Measurements from ENCODE around the gene SULT2B1. TPM values are rescaled to one million over a fixed set of nuclear protein-coding genes. Genes with fewer than 3 reads are reported as not detected.

Gene SULT2B1
- total RNA-seq, 2 experiments from 2014 or later: not detected

GRCh38 chr19:48556163-48556562, 4.2 kb downstream of the SULT2B1 start:
- ChIA-PET CTCF (no interaction called here), POLR2A (no interaction called here)
- DNase-seq: no peak
- no peak overlapping the region for H3K4me3 Mint-ChIP-seq
- H3K27me3 Mint-ChIP-seq: peaks cover 5% of the 10 kb centered on the region
- no peaks in the 10 kb centered on the region for H3K9me3 Mint-ChIP-seq
- H3K4me1 Mint-ChIP-seq (ENCODE audit: low read depth): no peaks in the 10 kb centered on the region
- no peak overlapping the region for H3K27ac Mint-ChIP-seq
- TF ChIP-seq, protein P1, sequence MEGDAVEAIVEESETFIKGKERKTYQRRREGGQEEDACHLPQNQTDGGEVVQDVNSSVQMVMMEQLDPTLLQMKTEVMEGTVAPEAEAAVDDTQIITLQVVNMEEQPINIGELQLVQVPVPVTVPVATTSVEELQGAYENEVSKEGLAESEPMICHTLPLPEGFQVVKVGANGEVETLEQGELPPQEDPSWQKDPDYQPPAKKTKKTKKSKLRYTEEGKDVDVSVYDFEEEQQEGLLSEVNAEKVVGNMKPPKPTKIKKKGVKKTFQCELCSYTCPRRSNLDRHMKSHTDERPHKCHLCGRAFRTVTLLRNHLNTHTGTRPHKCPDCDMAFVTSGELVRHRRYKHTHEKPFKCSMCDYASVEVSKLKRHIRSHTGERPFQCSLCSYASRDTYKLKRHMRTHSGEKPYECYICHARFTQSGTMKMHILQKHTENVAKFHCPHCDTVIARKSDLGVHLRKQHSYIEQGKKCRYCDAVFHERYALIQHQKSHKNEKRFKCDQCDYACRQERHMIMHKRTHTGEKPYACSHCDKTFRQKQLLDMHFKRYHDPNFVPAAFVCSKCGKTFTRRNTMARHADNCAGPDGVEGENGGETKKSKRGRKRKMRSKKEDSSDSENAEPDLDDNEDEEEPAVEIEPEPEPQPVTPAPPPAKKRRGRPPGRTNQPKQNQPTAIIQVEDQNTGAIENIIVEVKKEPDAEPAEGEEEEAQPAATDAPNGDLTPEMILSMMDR (IDR thresholded peaks at IDR 0.05): no peak
- H3K36me3 Mint-ChIP-seq (ENCODE audit: low read depth): no peaks in the 10 kb centered on the region
- intact Hi-C loops (cut with micrococcal nuclease): no loop called here
- no peak for ATAC-seq

GRCh38 chr19:48556825-48557224, 4.9 kb downstream of the SULT2B1 start:
- Mint-ChIP-seq H3K27me3 (peaks cover 5% of the 10 kb centered on the region), H3K4me1 (ENCODE audit: low read depth) (no peaks in the 10 kb centered on the region), H3K36me3 (ENCODE audit: low read depth) (no peaks in the 10 kb centered on the region), H3K27ac (no peak overlapping the region), H3K4me3 (no peak overlapping the region), H3K9me3 (no peaks in the 10 kb centered on the region)
- DNase-seq (no peak), ATAC-seq (no peak)
- TF ChIP-seq, protein P1 (IDR thresholded peaks at IDR 0.05): no peak
- intact Hi-C loops (cut with micrococcal nuclease): no loop called here
- ChIA-PET CTCF (no interaction called here), POLR2A (no interaction called here)

DNA sequence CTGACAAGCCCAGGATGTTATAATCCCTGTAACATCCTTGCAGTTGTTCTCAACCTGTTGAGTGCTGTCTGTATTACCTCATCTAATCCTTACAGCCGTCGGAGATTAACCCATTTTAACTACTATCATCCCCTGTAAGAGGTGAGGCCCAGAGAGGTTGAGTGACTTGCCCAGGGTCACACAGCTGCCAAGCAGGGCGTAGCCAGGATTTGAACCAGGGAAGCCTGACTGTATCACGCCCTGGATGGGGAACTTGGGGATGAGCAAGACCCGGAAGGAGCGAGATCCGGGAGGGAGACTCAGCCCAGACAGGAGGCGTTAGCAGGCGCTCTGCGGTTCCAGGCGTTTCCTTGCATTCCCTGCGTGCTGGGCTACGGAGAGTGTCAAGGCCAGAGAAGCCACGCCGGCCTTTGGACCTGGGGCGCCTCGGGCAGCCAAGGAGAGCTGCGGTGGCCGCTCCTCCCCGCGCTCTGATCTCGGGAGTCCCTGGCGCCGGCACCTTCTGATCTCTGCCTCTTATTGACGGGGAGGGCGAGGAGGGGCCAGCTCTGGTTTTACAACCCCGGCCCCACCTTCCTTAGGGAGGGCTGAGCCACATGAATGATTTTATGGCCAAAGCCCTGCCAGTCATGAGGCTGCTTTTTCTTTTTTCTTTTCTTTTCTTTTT, 6.2 kb downstream of the SULT2B1 start:
- Mint-ChIP-seq H3K27me3 (peaks cover 5% of the 10 kb centered on the region), H3K4me1 (ENCODE audit: low read depth) (no peaks in the 10 kb centered on the region), H3K27ac (no peak overlapping the region), H3K36me3 (ENCODE audit: low read depth) (no peaks in the 10 kb centered on the region), H3K9me3 (no peaks in the 10 kb centered on the region), H3K4me3 (no peak overlapping the region)
- DNase-seq (no peak), ATAC-seq (no peak)
- TF ChIP-seq, protein P1 (IDR thresholded peaks at IDR 0.05): no peak
- ChIA-PET POLR2A (no interaction called here), CTCF (interaction anchor here (0.9 kb wide), 1 partner anchor 26 kb away, joined by 4 read pairs; no protein-coding TSS in a partner anchor)
- intact Hi-C loops (cut with micrococcal nuclease): no loop called here

GRCh38 chr19:48560095-48560530, 8.1 kb downstream of the SULT2B1 start:
- H3K4me3 Mint-ChIP-seq: no peak overlapping the region
- no peaks in the 10 kb centered on the region for H3K4me1 Mint-ChIP-seq (ENCODE audit: low read depth)
- H3K36me3 Mint-ChIP-seq (ENCODE audit: low read depth): no peaks in the 10 kb centered on the region
- ChIA-PET CTCF (interaction anchor here (1.3 to 2.0 kb wide), 2 partner anchors 24 to 71 kb away, joined by 3 to 7 read pairs; no protein-coding TSS in a partner anchor), POLR2A (no interaction called here)
- no peak overlapping the region for H3K27ac Mint-ChIP-seq
- peaks cover 5% of the 10 kb centered on the region for H3K27me3 Mint-ChIP-seq
- H3K9me3 Mint-ChIP-seq: no peaks in the 10 kb centered on the region
- intact Hi-C loops (cut with micrococcal nuclease): no loop called here
- TF ChIP-seq, protein P1 (IDR thresholded peaks at IDR 0.05): no peak
- no peak for ATAC-seq
- peak; percentile 20 for DNase-seq

DNA sequence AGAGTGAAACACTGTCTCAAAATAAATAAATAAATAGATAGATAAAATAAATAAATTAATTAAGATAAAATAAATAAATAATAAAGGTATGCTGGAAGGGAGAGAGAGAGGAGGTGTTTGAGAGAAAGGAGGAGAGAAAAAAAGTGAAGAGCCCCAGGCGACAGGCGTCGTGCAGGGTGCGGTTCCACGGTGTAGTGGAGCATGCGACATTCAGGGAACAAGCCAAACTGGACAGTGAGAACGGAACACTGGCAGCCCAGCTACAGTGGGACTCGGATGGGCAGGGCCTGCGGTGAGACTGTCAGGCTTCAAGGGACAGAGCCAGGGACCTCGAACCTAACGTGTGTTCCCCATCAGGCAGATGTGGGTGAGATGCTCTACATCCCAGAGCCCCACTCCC, 9.4 kb downstream of the SULT2B1 start:
- POLR2A ChIA-PET: no interaction called here
- CTCF ChIA-PET: interaction anchor here (2.0 kb wide), 1 partner anchor 23 kb away, joined by 7 read pairs; no protein-coding TSS in a partner anchor
- TF ChIP-seq, protein P1 (IDR thresholded peaks at IDR 0.05): no peak
- Mint-ChIP-seq H3K4me3 (no peak overlapping the region), H3K9me3 (no peaks in the 10 kb centered on the region), H3K27ac (no peak overlapping the region), H3K27me3 (peaks cover 5% of the 10 kb centered on the region), H3K36me3 (ENCODE audit: low read depth) (no peaks in the 10 kb centered on the region), H3K4me1 (ENCODE audit: low read depth) (no peaks in the 10 kb centered on the region)
- intact Hi-C loops (cut with micrococcal nuclease): no loop called here
- no peak for ATAC-seq
- DNase-seq: no peak

Data from activated CD8-positive, alpha-beta T cell treated with anti-CD3 and anti-CD28 coated beads for 36 hours (primary cell).